ENCODE data around the gene LMNTD1.

Gene LMNTD1

GRCh38 chr12:25546318-25546717 is 6.8 kb downstream of the LMNTD1 start:
- DNase-seq, result no peak
- Histone ChIP-seq H3K36me3 (ENCODE audit: control insufficient read depth in 1 of 2, insufficient read depth in 2 of 2, low read length in 2 of 2) (no peaks in the 10 kb centered on the region), H3K14ac (ENCODE audit: low read length) (no peak overlapping the region), H2AK5ac (ENCODE audit: low read length) (no peak overlapping the region), H2BK5ac (ENCODE audit: low read depth, low read length, poor library complexity) (no peak overlapping the region), H2AFZ (ENCODE audit: insufficient read depth, low read length, poor library complexity) (no peak overlapping the region), H3K9ac (ENCODE audit: low read length) (no peak overlapping the region), H3K79me1 (ENCODE audit: low read length) (no peaks in the 10 kb centered on the region), H2BK120ac (ENCODE audit: insufficient read depth, low read length, poor library complexity) (no peak overlapping the region), H3K18ac (ENCODE audit: low read length) (no peak overlapping the region), H3K9me3 (ENCODE audit: insufficient read depth, low read depth, low read length) (no peaks in the 10 kb centered on the region), H4K91ac (ENCODE audit: low read depth, low read length) (no peak overlapping the region), H3K27me3 (ENCODE audit: insufficient read depth, low read length) (no peaks in the 10 kb centered on the region), H3K4me1 (ENCODE audit: control insufficient read depth in 1 of 2, insufficient read depth in 2 of 2, low read length in 2 of 2) (no peaks in the 10 kb centered on the region), H3K23ac (ENCODE audit: low read length) (no peak overlapping the region), H3K4me2 (ENCODE audit: low read length) (no peak overlapping the region), H2BK12ac (ENCODE audit: low read length) (no peak overlapping the region), H3K79me2 (ENCODE audit: control insufficient read depth, insufficient read depth, low read length, poor library complexity) (no peaks in the 10 kb centered on the region), H3K4me3 (ENCODE audit: low read depth, low read length) (no peak overlapping the region), H4K12ac (ENCODE audit: low read depth, low read length) (no peak overlapping the region), H3K4ac (ENCODE audit: low read depth, low read length) (no peak overlapping the region), H3K27ac (ENCODE audit: low read depth, low read length) (no peak overlapping the region), H4K8ac (ENCODE audit: low read depth, low read length) (no peak overlapping the region)
- WGBS (ENCODE audit: extremely low coverage, insufficient coverage, insufficient read length), result no CpG with 5 or more reads among the region's 2 CpGs

GRCh38 chr12:25533150-25533549 is 19.9 kb downstream of the LMNTD1 start:
- H3K23ac ChIP-seq (ENCODE audit: low read length), result no peak overlapping the region
- H3K4me2 ChIP-seq (ENCODE audit: low read length), result no peak overlapping the region
- H3K4me3 ChIP-seq (ENCODE audit: low read depth, low read length), result no peak overlapping the region
- no peaks in the 10 kb centered on the region for H3K4me1 ChIP-seq (ENCODE audit: control insufficient read depth in 1 of 2, insufficient read depth in 2 of 2, low read length in 2 of 2)
- H2BK120ac ChIP-seq (ENCODE audit: insufficient read depth, low read length, poor library complexity), result no peak overlapping the region
- no peak for DNase-seq
- no peak overlapping the region for H3K4ac ChIP-seq (ENCODE audit: low read depth, low read length)
- H3K14ac ChIP-seq (ENCODE audit: low read length), result no peak overlapping the region
- H3K27me3 ChIP-seq (ENCODE audit: insufficient read depth, low read length), result no peaks in the 10 kb centered on the region
- no peaks in the 10 kb centered on the region for H3K36me3 ChIP-seq (ENCODE audit: control insufficient read depth in 1 of 2, insufficient read depth in 2 of 2, low read length in 2 of 2)
- no peak overlapping the region for H3K18ac ChIP-seq (ENCODE audit: low read length)
- no peak overlapping the region for H2BK12ac ChIP-seq (ENCODE audit: low read length)
- H4K8ac ChIP-seq (ENCODE audit: low read depth, low read length), result no peak overlapping the region
- H3K79me2 ChIP-seq (ENCODE audit: control insufficient read depth, insufficient read depth, low read length, poor library complexity), result no peaks in the 10 kb centered on the region
- H4K91ac ChIP-seq (ENCODE audit: low read depth, low read length), result no peak overlapping the region
- no peak overlapping the region for H4K12ac ChIP-seq (ENCODE audit: low read depth, low read length)
- no CpG with 5 or more reads among the region's 1 CpG for WGBS (ENCODE audit: extremely low coverage, insufficient coverage, insufficient read length)
- H2AFZ ChIP-seq (ENCODE audit: insufficient read depth, low read length, poor library complexity), result no peak overlapping the region
- H2BK5ac ChIP-seq (ENCODE audit: low read depth, low read length, poor library complexity), result no peak overlapping the region
- no peak overlapping the region for H3K27ac ChIP-seq (ENCODE audit: low read depth, low read length)
- H3K79me1 ChIP-seq (ENCODE audit: low read length), result no peaks in the 10 kb centered on the region
- no peak overlapping the region for H3K9ac ChIP-seq (ENCODE audit: low read length)
- H3K9me3 ChIP-seq (ENCODE audit: insufficient read depth, low read depth, low read length), result no peaks in the 10 kb centered on the region
- no peak overlapping the region for H2AK5ac ChIP-seq (ENCODE audit: low read length)

DNA sequence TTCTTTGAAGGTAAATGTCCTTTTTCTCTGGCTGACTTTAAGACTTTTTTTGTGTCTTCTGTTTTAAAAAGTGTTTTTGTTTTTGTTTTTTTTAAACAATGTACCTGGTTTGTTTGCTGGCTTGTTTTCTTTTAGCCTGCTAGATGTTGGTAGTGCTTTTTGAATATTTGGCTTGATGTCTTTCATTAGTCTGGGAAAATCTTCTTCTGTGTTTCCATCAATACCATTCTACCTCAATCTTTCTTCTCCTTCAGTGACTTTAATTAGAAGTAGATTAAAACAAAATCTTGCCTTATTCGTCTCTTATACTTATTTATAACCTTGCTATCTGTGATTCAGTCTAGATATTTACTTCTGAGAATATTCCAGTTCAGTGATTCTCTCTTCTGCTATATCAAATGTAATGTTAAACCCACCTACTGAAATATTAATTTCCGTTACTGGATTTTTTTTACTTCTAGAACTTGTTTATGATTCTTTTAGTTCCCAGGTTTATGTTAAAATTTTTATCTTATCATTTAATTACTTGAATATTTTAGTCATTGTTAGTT is 21.5 kb downstream of the LMNTD1 start:
- H3K14ac ChIP-seq (ENCODE audit: low read length), result no peak overlapping the region
- H3K9me3 ChIP-seq (ENCODE audit: insufficient read depth, low read depth, low read length), result no peaks in the 10 kb centered on the region
- H3K4me3 ChIP-seq (ENCODE audit: low read depth, low read length), result no peak overlapping the region
- no peak overlapping the region for H4K12ac ChIP-seq (ENCODE audit: low read depth, low read length)
- no peak overlapping the region for H2BK5ac ChIP-seq (ENCODE audit: low read depth, low read length, poor library complexity)
- H3K9ac ChIP-seq (ENCODE audit: low read length), result no peak overlapping the region
- no CpG with 5 or more reads among the region's 2 CpGs for WGBS (ENCODE audit: extremely low coverage, insufficient coverage, insufficient read length)
- no peaks in the 10 kb centered on the region for H3K36me3 ChIP-seq (ENCODE audit: control insufficient read depth in 1 of 2, insufficient read depth in 2 of 2, low read length in 2 of 2)
- H4K91ac ChIP-seq (ENCODE audit: low read depth, low read length), result no peak overlapping the region
- no peak overlapping the region for H2BK12ac ChIP-seq (ENCODE audit: low read length)
- no peak overlapping the region for H2AK5ac ChIP-seq (ENCODE audit: low read length)
- H3K23ac ChIP-seq (ENCODE audit: low read length), result no peak overlapping the region
- H3K27me3 ChIP-seq (ENCODE audit: insufficient read depth, low read length), result no peaks in the 10 kb centered on the region
- no peaks in the 10 kb centered on the region for H3K4me1 ChIP-seq (ENCODE audit: control insufficient read depth in 1 of 2, insufficient read depth in 2 of 2, low read length in 2 of 2)
- no peak overlapping the region for H2BK120ac ChIP-seq (ENCODE audit: insufficient read depth, low read length, poor library complexity)
- no peaks in the 10 kb centered on the region for H3K79me1 ChIP-seq (ENCODE audit: low read length)
- no peak for DNase-seq
- no peaks in the 10 kb centered on the region for H3K79me2 ChIP-seq (ENCODE audit: control insufficient read depth, insufficient read depth, low read length, poor library complexity)
- no peak overlapping the region for H2AFZ ChIP-seq (ENCODE audit: insufficient read depth, low read length, poor library complexity)
- H3K27ac ChIP-seq (ENCODE audit: low read depth, low read length), result no peak overlapping the region
- H3K18ac ChIP-seq (ENCODE audit: low read length), result no peak overlapping the region
- no peak overlapping the region for H4K8ac ChIP-seq (ENCODE audit: low read depth, low read length)
- H3K4ac ChIP-seq (ENCODE audit: low read depth, low read length), result no peak overlapping the region
- no peak overlapping the region for H3K4me2 ChIP-seq (ENCODE audit: low read length)

DNA sequence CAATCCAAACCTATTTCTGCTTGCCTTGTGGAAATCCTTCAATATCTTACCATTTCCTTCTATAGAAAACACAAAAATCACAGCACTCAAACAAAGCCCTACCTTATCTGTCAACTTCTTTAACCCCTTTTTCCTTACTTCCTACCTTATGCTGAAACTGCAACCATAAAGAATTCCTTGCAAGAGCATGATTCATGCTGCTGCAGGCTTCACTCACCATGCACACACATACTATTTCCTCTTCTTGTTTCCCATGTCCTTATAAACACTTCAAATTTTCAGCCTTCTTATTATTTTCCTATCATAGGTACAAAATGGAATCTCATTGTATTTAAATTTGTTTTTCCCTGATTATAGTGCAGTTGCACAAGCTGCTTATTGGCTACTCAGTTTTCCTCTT is 23.3 kb downstream of the LMNTD1 start:
- H3K18ac ChIP-seq (ENCODE audit: low read length), result no peak overlapping the region
- no peaks in the 10 kb centered on the region for H3K36me3 ChIP-seq (ENCODE audit: control insufficient read depth in 1 of 2, insufficient read depth in 2 of 2, low read length in 2 of 2)
- H3K4me1 ChIP-seq (ENCODE audit: control insufficient read depth in 1 of 2, insufficient read depth in 2 of 2, low read length in 2 of 2), result no peaks in the 10 kb centered on the region
- DNase-seq, result no peak
- H4K91ac ChIP-seq (ENCODE audit: low read depth, low read length), result no peak overlapping the region
- H3K4me2 ChIP-seq (ENCODE audit: low read length), result no peak overlapping the region
- H3K4me3 ChIP-seq (ENCODE audit: low read depth, low read length), result no peak overlapping the region
- H3K27me3 ChIP-seq (ENCODE audit: insufficient read depth, low read length), result no peaks in the 10 kb centered on the region
- no peak overlapping the region for H2AK5ac ChIP-seq (ENCODE audit: low read length)
- H4K12ac ChIP-seq (ENCODE audit: low read depth, low read length), result no peak overlapping the region
- H4K8ac ChIP-seq (ENCODE audit: low read depth, low read length), result no peak overlapping the region
- H3K9ac ChIP-seq (ENCODE audit: low read length), result no peak overlapping the region
- peaks cover under 1% of the 10 kb centered on the region for H3K79me1 ChIP-seq (ENCODE audit: low read length)
- no peak overlapping the region for H2BK12ac ChIP-seq (ENCODE audit: low read length)
- no peak overlapping the region for H2BK5ac ChIP-seq (ENCODE audit: low read depth, low read length, poor library complexity)
- no peaks in the 10 kb centered on the region for H3K79me2 ChIP-seq (ENCODE audit: control insufficient read depth, insufficient read depth, low read length, poor library complexity)
- no peak overlapping the region for H3K27ac ChIP-seq (ENCODE audit: low read depth, low read length)
- no peak overlapping the region for H2BK120ac ChIP-seq (ENCODE audit: insufficient read depth, low read length, poor library complexity)
- no peak overlapping the region for H3K4ac ChIP-seq (ENCODE audit: low read depth, low read length)
- H3K9me3 ChIP-seq (ENCODE audit: insufficient read depth, low read depth, low read length), result no peaks in the 10 kb centered on the region
- H2AFZ ChIP-seq (ENCODE audit: insufficient read depth, low read length, poor library complexity), result no peak overlapping the region
- H3K14ac ChIP-seq (ENCODE audit: low read length), result no peak overlapping the region
- H3K23ac ChIP-seq (ENCODE audit: low read length), result no peak overlapping the region

All from trophoblast cell (in vitro differentiated cells and primary cell).